GM21717 (cell line): ENCODE measurements around the gene HSPA2.

Source experiments
- ATAC-seq: cut with Tn5 transposase; IDR thresholded peaks from one replicate; pipeline ENCODE4 v1.9.1; 2021; ENCODE audit warnings: mild to moderate bottlenecking, moderate library complexity; ENCODE audit not compliant: unreplicated experiment

The HSPA2 gene

GRCh38 chr14:64540208-64541202 lies at the start of gene HSPA2:
Gene HSPA2 (plus strand): TSS chr14:64540741. CDS start chr14:64540850, 109 bp downstream.
- ATAC-seq, result peak; percentile 91

- ATAC-seq, result no peak
Measured at GRCh38 chr14:64491637-64492036, 48.9 kb upstream of the HSPA2 start.

- ATAC-seq, result no peak
Measured at GRCh38 chr14:64493455-64493854, 47.1 kb upstream of the HSPA2 start.

- no peak for ATAC-seq
Measured at GRCh38 chr14:64495252-64495651, 45.3 kb upstream of the HSPA2 start.

GRCh38 chr14:64496764-64497163 lies 43.8 kb upstream of the HSPA2 start:
- no peak for ATAC-seq

GRCh38 chr14:64500088-64500487 lies 40.5 kb upstream of the HSPA2 start:
- no peak for ATAC-seq

- no peak for ATAC-seq
Measured at GRCh38 chr14:64501411-64502171, 39.0 kb upstream of the HSPA2 start.

GRCh38 chr14:64502456-64502855 lies 38.1 kb upstream of the HSPA2 start:
- ATAC-seq, result no peak

- ATAC-seq, result no peak
Measured at GRCh38 chr14:64502887-64503433, 37.6 kb upstream of the HSPA2 start.

GRCh38 chr14:64503434-64504309 lies 36.9 kb upstream of the HSPA2 start, which contains the start of gene ZBTB25:
Gene ZBTB25 (minus strand): TSS chr14:64503838. CDS start chr14:64490533, 13,305 bp downstream.
- peak; percentile 54 for ATAC-seq

- ATAC-seq, result peak; percentile 27
Measured at GRCh38 chr14:64504310-64504896, 36.1 kb upstream of the HSPA2 start, which contains the start of gene ZBTB1. Gene ZBTB1 (plus strand): TSS chr14:64504770. CDS start chr14:64521505, 16,735 bp downstream.

GRCh38 chr14:64504897-64505794 lies 35.4 kb upstream of the HSPA2 start:
- peak; percentile 27 for ATAC-seq

- ATAC-seq, result no peak
Measured at GRCh38 chr14:64506721-64507120, 33.8 kb upstream of the HSPA2 start.

- no peak for ATAC-seq
Measured at GRCh38 chr14:64507376-64508156, 33.0 kb upstream of the HSPA2 start.

- ATAC-seq, result no peak
Measured at GRCh38 chr14:64508215-64508776, 32.2 kb upstream of the HSPA2 start.

- ATAC-seq, result no peak
Measured at GRCh38 chr14:64509036-64509435, 31.5 kb upstream of the HSPA2 start.

GRCh38 chr14:64510825-64511671 lies 29.5 kb upstream of the HSPA2 start:
- ATAC-seq, result no peak
